Sigmoid colon (tissue), 4 donors: ENCODE results near the gene POP7.

ENCODE experiments used
- CTCF ChIP-seq, 4 experiments: fragments of 450-650 bp in 3 of 4; fragments of 200-600 bp in 1 of 4; IDR thresholded peaks; one replicate each; pipeline ENCODE4 v1.5.1; 2016 to 2019; ENCODE audit warnings: antibody characterized with exemption in 4 of 4, mild to moderate bottlenecking in 3 of 4, moderate library complexity in 2 of 4
- POLR2AphosphoS5 ChIP-seq, 4 donors: sonication (generic); formaldehyde crosslinking; IDR thresholded peaks; one replicate each; pipeline ENCODE4 v1.6.1; 2017; ENCODE audit warnings: antibody characterized with exemption in 4 of 4

- TF ChIP-seq CTCF (IDR thresholded peaks at IDR 0.05) (no peak), POLR2AphosphoS5 (IDR thresholded peaks at IDR 0.05) (no peak)
Observed at GRCh38 chr7:100687751-100688300, 18.1 kb upstream of the POP7 start.
